Spleen (tissue), 11 donors: ENCODE data around the gene FOXF2. TPM values are rescaled to one million over a fixed set of nuclear protein-coding genes. Genes with fewer than 3 reads are reported as not detected.

Experiments used
- DNase-seq: peaks from one replicate; pipeline ENCODE4 v3.0.0-alpha.2; 2020
- H3K27ac ChIP-seq, 8 donors: fragments of 200-600 bp; sonication (generic) in 7 of 8; 1 replicate in 4 of 8; 2 replicates in 4 of 8; pipeline versions ENCODE4 v1.5.0 to v1.8.0; 2016 to 2021; ENCODE audit warnings: inconsistent platforms in 4 of 8, mild to moderate bottlenecking in 4 of 8, moderate library complexity in 1 of 8
- H3K27me3 ChIP-seq, 7 donors: fragments of 200-600 bp; sonication (generic) in 6 of 7; replicated peaks in 1 of 7; 1 replicate in 4 of 7; 2 replicates in 3 of 7; pipeline versions ENCODE4 v1.5.0 to v1.8.0; 2016 to 2021; ENCODE audit warnings: inconsistent platforms in 3 of 7, mild to moderate bottlenecking in 1 of 7
- H3K36me3 ChIP-seq, 6 donors: fragments of 200-600 bp; sonication (generic) in 5 of 6; 1 replicate in 4 of 6; 2 replicates in 2 of 6; pipeline versions ENCODE4 v1.5.0 to v1.8.0; 2016 to 2021; ENCODE audit warnings: inconsistent platforms in 2 of 6
- H3K4me1 ChIP-seq, 6 donors: fragments of 200-600 bp; sonication (generic) in 5 of 6; 1 replicate in 3 of 6; 2 replicates in 3 of 6; pipeline versions ENCODE4 v1.5.0 to v1.8.0; 2016 to 2021; ENCODE audit warnings: inconsistent platforms in 3 of 6
- H3K4me3 ChIP-seq, 8 donors: fragments of 200-600 bp; sonication (generic) in 7 of 8; 1 replicate in 4 of 8; 2 replicates in 4 of 8; pipeline versions ENCODE4 v1.5.0 to v1.8.0; 2016 to 2021; ENCODE audit warnings: inconsistent platforms in 4 of 8, mild to moderate bottlenecking in 4 of 8, moderate library complexity in 2 of 8
- H3K9me3 ChIP-seq, 8 donors: fragments of 200-600 bp; sonication (generic) in 7 of 8; 1 replicate in 4 of 8; 2 replicates in 4 of 8; pipeline versions ENCODE4 v1.5.0 to v1.8.0; 2016 to 2021; ENCODE audit warnings: inconsistent platforms in 4 of 8
- CTCF ChIP-seq, 11 experiments: fragments of 200-600 bp in 7 of 11; fragments of 450-650 bp in 4 of 11; sonication (generic) in 4 of 11; IDR thresholded peaks in 8 of 11; conservative IDR thresholded peaks in 3 of 11; 1 replicate in 7 of 11; 2 replicates in 4 of 11; pipeline versions ENCODE4 v1.4.0 to v1.8.0; 2016 to 2021; ENCODE audit warnings: antibody characterized with exemption in 11 of 11, inconsistent platforms in 4 of 11, mild to moderate bottlenecking in 1 of 11
- POLR2A ChIP-seq, 3 donors: fragments of 450-650 bp; IDR thresholded peaks; one replicate each; pipeline ENCODE4 v1.5.1; 2017; ENCODE audit warnings: antibody characterized with exemption in 3 of 3, mild to moderate bottlenecking in 1 of 3
- POLR2AphosphoS5 ChIP-seq, 3 donors: sonication (generic); formaldehyde crosslinking; IDR thresholded peaks; one replicate each; pipeline ENCODE4 v1.5.1; 2017; ENCODE audit warnings: antibody characterized with exemption in 3 of 3
- WGBS, 5 donors: extraction: QIAGEN DNeasy Blood & Tissue Kit in 3 of 5; methylation state at CpG; one replicate each; pipeline versions ENCODE4 v1.1.5 to v1.1.7; 2013 to 2018; 5-methylcytosine and 5-hydroxymethylcytosine counted together
- intact Hi-C: fragments of 100-400 bp; cut with DNase I; formaldehyde crosslinking; loops from one replicate; pipeline ENCODE4 v1.15.0; 2023; ENCODE audit warnings: low total_unique reads
- polyA plus RNA-seq, 3 donors: library from polyadenylated mRNA; stranded (reverse); fragments of 200-250 nt; gene quantifications; one replicate each; pipeline ENCODE4 v1.2.1, GENCODE V29; 2013
- total RNA-seq, 7 donors: library from RNA; depleted of rRNA in 3 of 7; stranded (reverse); fragments of >200 nt in 3 of 7; fragmentation: NEBNext Ultra II Directional in 4 of 7; extraction: Animal tissue kit (Norgen Biotek cat#: 25700) in 4 of 7; gene quantifications; one replicate each; pipeline versions ENCODE4 v1.1.0 to v1.2.1, GENCODE V29; 2016 to 2021
- donor health status: healthy with polysubstance abuse.
- donor health status: DM: no; HTN: no; CAD: no; lungs with moderate emphysema.
- donor health status: DM: no; HTN: no; CAD: no.
- donor health status: Bipolar disorder and iron deficiency.
- donor health status: healthy.
- donor health status: DM: no; HTN: no; CAD: no.
- donor health status: DM: yes; HTN: yes; CAD: no.

The FOXF2 gene
- total and polyA plus RNA-seq, 10 donors = not detected

GRCh38 chr6:1405221-1405620 lies 15.8 kb downstream of the FOXF2 start:
- H3K4me3 ChIP-seq = no peak overlapping the region
- H3K27me3 ChIP-seq = peaks cover 0 to 65% (median 15%) of the 10 kb centered on the region in 7 donors
- intact Hi-C loops = no loop called here
- DNase-seq = no peak
- peaks cover 0 to 3% (median 0%) of the 10 kb centered on the region in 8 donors for H3K9me3 ChIP-seq
- H3K27ac ChIP-seq = no peak overlapping the region
- no peaks in the 10 kb centered on the region for H3K36me3 ChIP-seq
- 66 to 77% (median 70%) methylated on average over 6 of the region's 6 CpGs for WGBS, 5 donors
- H3K4me1 ChIP-seq = no peaks in the 10 kb centered on the region
- TF ChIP-seq POLR2AphosphoS5 (IDR thresholded peaks at IDR 0.05) = no peak
- no peak for TF ChIP-seq CTCF (IDR thresholded peaks at IDR 0.05 in 8 of 11, conservative IDR thresholded peaks at IDR 0.05 in 3 of 11)
- no peak for TF ChIP-seq POLR2A (IDR thresholded peaks at IDR 0.05)

GRCh38 chr6:1406306-1407072 lies 17.1 kb downstream of the FOXF2 start:
- WGBS, 5 donors = 68 to 77% (median 75%) methylated on average over 10 to 13 of the region's 13 CpGs
- Histone ChIP-seq H3K4me3 (no peak overlapping the region), H3K27ac (no peak overlapping the region), H3K4me1 (no peaks in the 10 kb centered on the region), H3K27me3 (peaks cover 0 to 64% (median 12%) of the 10 kb centered on the region in 7 donors), H3K36me3 (no peaks in the 10 kb centered on the region), H3K9me3 (peaks cover 0 to 3% (median 0%) of the 10 kb centered on the region in 8 donors)
- intact Hi-C loops = no loop called here
- TF ChIP-seq POLR2AphosphoS5 (IDR thresholded peaks at IDR 0.05) = no peak
- no peak for TF ChIP-seq CTCF (IDR thresholded peaks at IDR 0.05 in 8 of 11, conservative IDR thresholded peaks at IDR 0.05 in 3 of 11)
- no peak for TF ChIP-seq POLR2A (IDR thresholded peaks at IDR 0.05)
- DNase-seq = no peak

GRCh38 chr6:1407499-1407990 lies 18.2 kb downstream of the FOXF2 start:
- intact Hi-C loops = no loop called here
- no peak overlapping the region for H3K27ac ChIP-seq
- DNase-seq = no peak
- H3K36me3 ChIP-seq = no peaks in the 10 kb centered on the region
- H3K9me3 ChIP-seq = peaks cover 0 to 3% (median 0%) of the 10 kb centered on the region in 8 donors
- 41 to 66% (median 52%) methylated on average over 10 to 11 of the region's 11 CpGs for WGBS, 5 donors
- H3K4me1 ChIP-seq = no peaks in the 10 kb centered on the region
- TF ChIP-seq POLR2A (IDR thresholded peaks at IDR 0.05) (no peak), CTCF (IDR thresholded peaks at IDR 0.05 in 8 of 11, conservative IDR thresholded peaks at IDR 0.05 in 3 of 11) (no peak), POLR2AphosphoS5 (IDR thresholded peaks at IDR 0.05) (no peak)
- H3K27me3 ChIP-seq = peaks cover 0 to 62% (median 4%) of the 10 kb centered on the region in 7 donors
- no peak overlapping the region for H3K4me3 ChIP-seq

- TF ChIP-seq POLR2AphosphoS5 (IDR thresholded peaks at IDR 0.05) (no peak), CTCF (IDR thresholded peaks at IDR 0.05 in 8 of 11, conservative IDR thresholded peaks at IDR 0.05 in 3 of 11) (no peak), POLR2A (IDR thresholded peaks at IDR 0.05) (no peak)
- intact Hi-C loops = no loop called here
- Histone ChIP-seq H3K4me1 (no peaks in the 10 kb centered on the region), H3K36me3 (no peaks in the 10 kb centered on the region), H3K4me3 (no peak overlapping the region), H3K27me3 (peaks cover 0 to 59% (median 4%) of the 10 kb centered on the region in 7 donors), H3K9me3 (no peaks in the 10 kb centered on the region), H3K27ac (no peak overlapping the region)
- WGBS, 5 donors = 46 to 60% (median 57%) methylated on average over 22 of the region's 22 CpGs
- DNase-seq = no peak
Measured at GRCh38 chr6:1409774-1410465, 20.5 kb downstream of the FOXF2 start.
